GM10248 (cell line): Measurements from ENCODE around the gene RCBTB2.

ENCODE experiments used
- CTCF ChIA-PET: fragments of 300-600 bp; sonication (Branson Sonifier 250); formaldehyde crosslinking; extraction: SDS; loops from one replicate; lab custom pipeline; 2021; ENCODE audit warnings: antibody characterized with exemption; lab: Yijun Ruan, JAX
- POLR2A ChIA-PET: fragments of 350-650 bp; sonication (Branson Sonifier 250); formaldehyde crosslinking; extraction: SDS; loops from one replicate; lab custom pipeline; 2020; ENCODE audit warnings: antibody characterized with exemption; lab: Yijun Ruan, JAX
- DNase-seq: peaks from one replicate; pipeline ENCODE4 v3.0.0; 2012; ENCODE audit errors: extremely low spot score
- TF ChIP-seq, protein P1 (sequence below): IDR thresholded peaks from 2 replicates; pipeline ENCODE4 v1.5.1; 2012; ENCODE audit warnings: mild to moderate bottlenecking, low read depth; ENCODE audit errors: extremely low read depth, missing control alignments, control extremely low read depth

RCBTB2 gene

DNA sequence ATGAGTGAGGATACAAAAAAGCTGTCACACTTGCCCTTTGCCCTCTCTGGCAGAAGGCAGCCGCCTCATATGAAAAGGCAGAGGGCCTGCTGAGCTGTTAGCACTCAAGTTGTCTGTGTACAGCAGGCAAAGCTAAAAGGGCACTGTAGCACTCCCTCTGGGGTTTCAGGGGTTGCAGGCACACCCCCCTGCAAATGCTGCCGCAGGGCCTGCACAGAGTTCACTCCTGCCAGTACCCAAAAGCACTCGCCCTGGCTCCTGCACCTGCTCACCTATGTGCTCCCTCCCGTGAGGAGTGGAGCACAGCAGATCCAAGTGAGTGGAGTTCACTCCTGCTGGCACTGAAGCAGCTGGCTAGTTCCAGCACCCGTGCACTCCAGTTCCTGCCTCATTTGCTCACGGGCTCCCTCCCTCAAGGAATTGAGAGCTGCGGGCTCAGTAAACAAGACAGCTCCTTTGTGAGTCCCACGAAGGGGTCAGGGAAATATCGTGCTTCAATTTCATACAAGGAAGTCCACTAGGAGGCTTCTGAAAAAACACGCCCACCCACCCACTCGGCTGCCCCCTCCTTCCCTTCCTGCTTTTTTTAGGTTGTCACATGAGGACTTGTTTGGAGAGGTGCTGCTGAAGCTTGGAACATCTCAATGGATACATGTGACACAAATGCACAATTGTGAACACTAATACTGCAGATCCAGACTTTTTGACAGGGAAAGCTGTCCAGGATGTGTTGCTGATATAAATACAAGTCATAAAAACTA is 9.9 kb upstream of the RCBTB2 start:
- POLR2A ChIA-PET, result interaction anchor here (0.9 kb wide), 1 partner anchor 10 kb away, joined by 5 read pairs; no protein-coding TSS in a partner anchor
- DNase-seq, result no peak
- TF ChIP-seq, protein P1, sequence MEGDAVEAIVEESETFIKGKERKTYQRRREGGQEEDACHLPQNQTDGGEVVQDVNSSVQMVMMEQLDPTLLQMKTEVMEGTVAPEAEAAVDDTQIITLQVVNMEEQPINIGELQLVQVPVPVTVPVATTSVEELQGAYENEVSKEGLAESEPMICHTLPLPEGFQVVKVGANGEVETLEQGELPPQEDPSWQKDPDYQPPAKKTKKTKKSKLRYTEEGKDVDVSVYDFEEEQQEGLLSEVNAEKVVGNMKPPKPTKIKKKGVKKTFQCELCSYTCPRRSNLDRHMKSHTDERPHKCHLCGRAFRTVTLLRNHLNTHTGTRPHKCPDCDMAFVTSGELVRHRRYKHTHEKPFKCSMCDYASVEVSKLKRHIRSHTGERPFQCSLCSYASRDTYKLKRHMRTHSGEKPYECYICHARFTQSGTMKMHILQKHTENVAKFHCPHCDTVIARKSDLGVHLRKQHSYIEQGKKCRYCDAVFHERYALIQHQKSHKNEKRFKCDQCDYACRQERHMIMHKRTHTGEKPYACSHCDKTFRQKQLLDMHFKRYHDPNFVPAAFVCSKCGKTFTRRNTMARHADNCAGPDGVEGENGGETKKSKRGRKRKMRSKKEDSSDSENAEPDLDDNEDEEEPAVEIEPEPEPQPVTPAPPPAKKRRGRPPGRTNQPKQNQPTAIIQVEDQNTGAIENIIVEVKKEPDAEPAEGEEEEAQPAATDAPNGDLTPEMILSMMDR, result no peak
- CTCF ChIA-PET, result interaction anchor here (0.7 to 2.7 kb wide), 5 partner anchors 10 to 448 kb away, joined by 3 to 10 read pairs (median 3); partner anchors contain the start of genes MED4 and RCBTB2

DNA sequence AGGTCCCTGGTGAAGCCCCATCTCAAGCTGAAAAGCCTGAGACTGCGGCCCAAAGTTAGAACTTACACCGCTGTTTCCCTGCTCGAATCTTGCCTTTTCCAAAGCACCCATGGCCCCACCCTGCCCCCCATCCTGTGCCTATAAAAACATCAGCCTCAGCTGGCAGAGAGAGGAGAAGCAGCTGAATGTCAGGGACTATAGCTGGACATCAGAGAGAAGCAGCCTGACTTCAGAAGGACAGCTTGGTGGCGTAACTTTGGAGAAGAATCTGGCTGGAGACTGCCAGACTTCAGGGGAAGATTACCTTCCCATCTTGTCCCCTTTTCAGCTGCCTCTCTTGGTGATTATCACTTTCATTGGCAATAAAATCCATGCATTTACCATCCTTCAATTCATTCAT is 9.3 kb upstream of the RCBTB2 start:
- DNase-seq, result no peak
- ChIA-PET CTCF (interaction anchor here (0.7 to 2.7 kb wide), 5 partner anchors 9 to 447 kb away, joined by 3 to 10 read pairs (median 3); partner anchors contain the start of genes MED4 and RCBTB2), POLR2A (interaction anchor here (0.9 kb wide), 1 partner anchor 10 kb away, joined by 5 read pairs; no protein-coding TSS in a partner anchor)
- TF ChIP-seq, protein P1, result no peak

DNA sequence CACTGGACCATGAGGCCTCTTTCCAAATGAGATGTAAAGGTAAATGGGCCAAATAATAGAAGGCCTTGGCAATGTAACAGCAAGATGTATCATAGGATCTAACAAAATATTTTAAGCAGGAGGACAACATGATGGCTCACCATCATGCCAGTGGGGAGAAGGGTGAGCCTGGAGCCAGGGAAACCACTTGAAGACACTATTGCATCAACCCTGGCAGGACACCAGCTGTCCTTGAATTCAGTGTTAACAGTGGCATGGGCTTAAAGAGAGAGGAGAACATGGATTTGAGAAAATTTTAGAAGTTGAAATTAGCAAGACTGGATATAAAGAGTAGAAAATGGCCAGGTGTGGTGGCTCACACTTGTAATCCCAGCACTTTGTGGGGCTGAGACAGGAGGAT is 6.7 kb upstream of the RCBTB2 start:
- TF ChIP-seq, protein P1, result no peak
- DNase-seq, result no peak
- ChIA-PET POLR2A (no interaction called here), CTCF (no interaction called here)

DNA sequence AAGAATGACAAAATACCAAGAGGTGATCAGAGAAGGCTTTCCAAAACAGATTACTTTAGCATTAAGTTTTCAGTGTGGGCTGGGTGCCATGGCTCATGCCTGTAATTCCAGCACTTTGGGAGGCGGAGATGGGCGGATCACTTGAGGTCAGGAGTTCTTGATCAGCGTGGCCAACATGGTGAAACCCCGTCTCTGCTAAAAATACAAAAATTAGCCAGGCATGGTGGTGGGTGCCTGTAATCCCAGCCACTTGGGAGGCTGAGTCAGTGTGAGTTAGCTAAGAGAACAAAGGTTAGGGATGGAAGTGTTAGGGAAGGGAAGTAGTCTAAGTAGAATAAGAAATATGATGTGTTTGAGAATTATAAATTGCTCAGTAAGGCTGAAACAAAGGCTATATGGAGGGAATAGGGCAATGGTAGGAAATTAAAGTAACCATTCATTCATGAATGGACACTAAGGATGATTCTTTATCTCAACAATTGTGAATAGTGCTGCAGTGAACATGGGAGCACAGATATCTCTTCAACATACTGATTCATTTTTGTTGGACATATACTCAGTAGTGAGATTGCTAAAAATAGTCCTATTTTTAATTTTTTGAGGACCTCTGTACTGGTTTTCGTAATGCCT is 3.9 kb upstream of the RCBTB2 start:
- POLR2A ChIA-PET, result no interaction called here
- TF ChIP-seq, protein P1, result no peak
- DNase-seq, result no peak
- CTCF ChIA-PET, result interaction anchor here (0.8 kb wide), 1 partner anchor 10 kb away, joined by 3 read pairs; no protein-coding TSS in a partner anchor

DNA sequence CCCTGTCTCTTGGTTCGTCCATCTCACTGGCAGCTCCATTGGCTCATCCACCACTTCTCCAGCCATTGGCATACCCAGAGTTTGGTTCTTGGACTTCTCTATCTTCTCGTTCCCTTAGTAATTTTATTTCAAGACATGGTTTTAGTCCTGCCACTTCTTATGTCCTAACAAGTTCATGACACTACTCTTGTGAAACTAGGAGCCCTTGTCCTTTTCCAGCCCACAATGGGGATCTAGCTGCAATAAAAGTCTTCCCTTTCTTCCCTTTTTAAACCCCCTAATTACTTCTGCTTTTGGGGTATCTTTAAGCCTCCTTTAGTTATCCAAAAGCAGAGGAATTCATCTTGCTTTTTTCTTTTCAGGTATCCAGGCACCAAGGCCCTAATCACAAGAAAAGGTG is 2.9 kb upstream of the RCBTB2 start:
- TF ChIP-seq, protein P1, result no peak
- no peak for DNase-seq
- CTCF ChIA-PET, result interaction anchor here (1.2 kb wide), 1 partner anchor 12 kb away, joined by 3 read pairs; no protein-coding TSS in a partner anchor
- POLR2A ChIA-PET, result no interaction called here

DNA sequence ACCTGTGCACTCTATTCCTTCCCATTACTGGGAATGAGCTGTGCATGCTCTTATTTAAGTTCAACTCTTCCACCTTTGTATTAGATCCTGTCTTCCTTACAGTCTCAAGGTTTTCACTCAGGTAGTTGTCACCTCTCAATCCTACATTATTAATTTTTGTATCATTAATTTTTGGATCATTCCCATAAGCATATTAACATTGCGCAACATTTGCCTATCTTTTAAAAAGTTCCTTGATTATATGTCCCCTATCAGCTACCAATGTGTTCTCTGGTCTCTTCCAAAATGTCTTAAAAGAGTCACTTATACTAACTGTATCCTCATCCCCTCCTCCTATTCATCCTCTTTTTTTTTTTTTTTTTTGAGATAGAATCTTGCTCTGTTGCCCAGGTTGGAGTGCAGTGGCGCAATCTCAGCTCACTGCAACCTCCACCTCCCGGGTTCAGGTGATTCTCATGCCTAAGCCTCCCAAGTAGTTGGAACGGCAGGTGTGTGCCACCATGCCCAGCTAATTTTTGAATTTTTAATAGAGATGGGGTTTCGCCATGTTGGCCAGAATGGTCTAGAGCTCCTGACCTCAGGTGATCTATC is 2.1 kb upstream of the RCBTB2 start:
- TF ChIP-seq, protein P1, result no peak
- ChIA-PET POLR2A (no interaction called here), CTCF (interaction anchor here (0.9 to 1.4 kb wide), 4 partner anchors 9 to 234 kb away, joined by 3 to 4 read pairs (median 4); no protein-coding TSS in a partner anchor)
- DNase-seq, result no peak
